HFF-Myc (cell line): ENCODE data around the gene CDH13.

ENCODE experiments used
- DNase-seq: peaks from one replicate; pipeline ENCODE4 v3.0.0-alpha.2; 2011; ENCODE audit warnings: low read depth; ENCODE audit errors: extremely low read depth
- H3K4me3 ChIP-seq: replicated peaks from 2 replicates; pipeline ENCODE4 v1.5.1; 2011; ENCODE audit warnings: low read depth, mild to moderate bottlenecking, control low read depth, low read length
- CTCF ChIP-seq: IDR thresholded peaks from 2 replicates; pipeline ENCODE4 v1.5.1; 2012; ENCODE audit warnings: mild to moderate bottlenecking, low read depth, low read length, control low read depth; ENCODE audit errors: missing control alignments

CDH13 gene

DNA sequence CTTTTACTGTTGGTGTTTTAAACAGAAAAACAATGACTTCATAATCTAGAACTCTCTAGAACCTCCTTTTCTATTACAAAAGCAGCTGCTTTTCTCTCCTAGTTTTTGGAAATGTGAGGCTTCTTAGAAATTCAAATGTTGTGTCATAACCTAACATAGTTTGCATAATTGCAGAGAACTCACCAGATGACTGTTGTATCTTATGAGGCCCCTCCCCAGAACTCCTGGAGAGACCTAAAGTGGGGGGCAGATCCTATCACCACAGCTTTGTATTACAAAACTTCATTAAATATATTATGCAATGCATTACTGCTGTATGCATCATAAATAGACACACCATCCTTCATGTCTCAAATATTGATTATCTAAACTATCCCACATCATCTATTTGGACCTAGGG is 642.3 kb downstream of the CDH13 start:
- no peak for TF ChIP-seq CTCF
- no peak for DNase-seq
- H3K4me3 ChIP-seq: no peak overlapping the region

DNA sequence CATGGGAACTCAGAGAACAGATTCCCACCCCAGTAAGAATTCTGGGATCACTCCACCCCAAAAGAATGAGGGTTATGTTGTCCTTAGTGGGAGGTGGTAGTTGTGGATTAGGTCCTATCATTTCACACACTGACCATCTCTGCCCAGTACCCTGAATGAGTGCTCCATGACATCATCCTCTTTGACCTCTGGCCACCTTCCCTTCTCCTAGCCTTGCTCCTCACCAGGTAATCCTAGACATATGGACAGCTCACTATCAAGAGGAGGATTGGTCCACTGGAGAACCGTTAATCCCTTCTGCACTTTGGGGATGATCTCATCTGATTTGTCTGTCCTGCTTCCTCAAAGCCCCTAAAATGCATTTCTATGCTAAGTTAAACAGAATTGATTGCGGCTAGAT is 642.8 kb downstream of the CDH13 start:
- no peak for TF ChIP-seq CTCF
- H3K4me3 ChIP-seq: no peak overlapping the region
- DNase-seq: no peak

GRCh38 chr16:83270061-83270460 is 643.3 kb downstream of the CDH13 start:
- no peak for TF ChIP-seq CTCF
- H3K4me3 ChIP-seq: no peak overlapping the region
- DNase-seq: no peak

DNA sequence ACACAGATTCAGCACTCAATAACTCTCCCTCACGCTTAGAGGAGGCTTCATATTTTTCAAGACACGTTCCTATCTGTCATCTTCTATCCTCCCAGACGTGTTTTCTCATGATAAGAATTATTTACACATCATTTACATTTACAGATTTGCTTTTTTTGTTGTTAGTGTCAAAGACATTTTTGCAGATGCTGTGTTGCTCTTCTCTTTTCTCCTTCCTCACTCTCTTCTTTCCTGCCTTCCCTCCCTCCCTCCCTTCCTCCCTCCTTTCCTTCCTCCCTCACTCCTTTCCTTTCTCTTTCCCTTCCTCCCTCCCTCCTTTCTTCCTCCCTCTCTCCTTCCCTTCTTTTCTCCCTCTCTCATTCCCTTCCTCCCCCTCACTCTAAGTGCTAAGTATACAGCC is 643.9 kb downstream of the CDH13 start:
- no peak for DNase-seq
- no peak for TF ChIP-seq CTCF

DNA sequence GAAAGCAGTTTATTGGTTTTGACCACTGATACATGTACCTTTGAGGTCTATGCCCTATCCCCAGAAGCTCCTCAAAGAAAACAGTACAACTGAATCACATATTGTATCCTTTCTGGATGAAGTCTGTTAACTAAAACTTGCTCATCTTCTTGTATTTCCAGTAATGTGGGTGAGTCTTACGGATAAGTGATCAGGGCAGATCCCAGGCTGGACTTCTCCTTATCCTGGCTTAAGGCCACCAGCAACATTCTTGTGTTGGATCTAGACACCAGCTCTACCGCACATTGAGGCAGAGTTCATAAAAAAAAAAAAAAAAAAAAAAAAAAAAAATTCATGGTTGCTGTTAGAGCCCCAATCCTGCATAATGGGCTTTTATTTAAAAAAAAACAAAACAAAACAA is 644.4 kb downstream of the CDH13 start:
- TF ChIP-seq CTCF: no peak
- no peak overlapping the region for H3K4me3 ChIP-seq
- DNase-seq: no peak

More for the DNA sequence above, 643.9 kb downstream of the CDH13 start:
- H3K4me3 ChIP-seq: no peak overlapping the region

GRCh38 chr16:83271970-83272575 is 645.3 kb downstream of the CDH13 start:
- no peak for TF ChIP-seq CTCF
- DNase-seq: no peak
- no peak overlapping the region for H3K4me3 ChIP-seq

DNA sequence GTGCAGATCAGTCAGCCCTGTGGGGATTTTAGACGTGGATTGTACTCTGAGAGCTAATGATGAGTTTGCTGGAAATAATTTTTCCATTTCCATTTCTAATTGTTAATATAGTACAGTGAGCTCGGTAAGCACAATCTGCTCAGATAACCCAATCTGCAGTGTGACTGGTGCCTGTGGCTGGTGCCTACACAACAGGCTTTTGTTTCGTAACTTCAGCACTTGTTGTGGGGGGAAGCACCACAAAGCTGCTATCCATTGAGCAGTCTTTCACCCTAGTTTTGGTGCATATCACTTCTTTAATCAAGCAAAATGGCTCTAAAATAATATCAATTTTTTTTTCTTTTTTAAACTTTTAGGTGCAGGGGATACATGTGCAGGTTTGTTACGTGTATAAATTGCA is 646.1 kb downstream of the CDH13 start:
- TF ChIP-seq CTCF: no peak
- H3K4me3 ChIP-seq: no peak overlapping the region
- DNase-seq: no peak
